Type B pancreatic cell (in vitro differentiated cells): ENCODE data around the gene ZFP92. TPM values are rescaled to one million over a fixed set of nuclear protein-coding genes. Genes with fewer than 3 reads are reported as not detected.

Source experiments
- DNase-seq: peaks from one replicate; pipeline ENCODE4 v3.0.0; 2021; ENCODE audit warnings: mixed read lengths; ENCODE audit not compliant: unreplicated experiment; ENCODE audit errors: extremely low spot score
- H3K27ac Mint-ChIP-seq: 2 replicates; pipeline ENCODE4 v1.8.0; 2021; ENCODE audit warnings: mild to moderate bottlenecking, mixed read lengths
- H3K27me3 Mint-ChIP-seq: 2 replicates; pipeline ENCODE4 v1.8.0; 2021; ENCODE audit warnings: mixed read lengths
- H3K36me3 Mint-ChIP-seq: 2 replicates; pipeline ENCODE4 v1.8.0; 2021; ENCODE audit warnings: mixed read lengths
- H3K4me1 Mint-ChIP-seq: one replicate; pipeline ENCODE4 v1.8.0; 2021; ENCODE audit warnings: mixed read lengths; ENCODE audit not compliant: unreplicated experiment
- H3K4me3 Mint-ChIP-seq: 2 replicates; pipeline ENCODE4 v1.8.0; 2021; ENCODE audit warnings: mild to moderate bottlenecking, mixed read lengths
- H3K9me3 Mint-ChIP-seq: 2 replicates; pipeline ENCODE4 v1.8.0; 2021; ENCODE audit warnings: mixed read lengths
- CTCF ChIP-seq: fragments of 200-600 bp; sonication (generic); conservative IDR thresholded peaks from 2 replicates; pipeline ENCODE4 v1.5.0; 2021; ENCODE audit warnings: antibody characterized with exemption, mild to moderate bottlenecking
- total RNA-seq: library from RNA; stranded (reverse); gene quantifications from 2 replicates; pipeline ENCODE4 v1.2.1, GENCODE V29; 2021; ENCODE audit warnings: low replicate concordance

Gene ZFP92
- total RNA-seq, 1 donor from 2014 or later: 0.41 TPM

GRCh38 chrX:153430796-153431195, 19.5 kb downstream of the ZFP92 start:
- H3K36me3 Mint-ChIP-seq: no peaks in the 10 kb centered on the region
- no peak for DNase-seq
- no peaks in the 10 kb centered on the region for H3K9me3 Mint-ChIP-seq
- no peak overlapping the region for H3K27ac Mint-ChIP-seq
- TF ChIP-seq CTCF: no peak
- H3K4me3 Mint-ChIP-seq: no peak overlapping the region
- no peaks in the 10 kb centered on the region for H3K4me1 Mint-ChIP-seq
- H3K27me3 Mint-ChIP-seq: peaks cover 3% of the 10 kb centered on the region

GRCh38 chrX:153433161-153433680, 21.9 kb downstream of the ZFP92 start:
- Mint-ChIP-seq H3K4me3 (no peak overlapping the region), H3K4me1 (no peaks in the 10 kb centered on the region), H3K9me3 (no peaks in the 10 kb centered on the region), H3K36me3 (no peaks in the 10 kb centered on the region), H3K27ac (no peak overlapping the region), H3K27me3 (peaks cover 3% of the 10 kb centered on the region)
- TF ChIP-seq CTCF: no peak
- no peak for DNase-seq

GRCh38 chrX:153433781-153434285, 22.6 kb downstream of the ZFP92 start:
- no peaks in the 10 kb centered on the region for H3K9me3 Mint-ChIP-seq
- no peaks in the 10 kb centered on the region for H3K36me3 Mint-ChIP-seq
- no peaks in the 10 kb centered on the region for H3K4me1 Mint-ChIP-seq
- H3K27ac Mint-ChIP-seq: no peak overlapping the region
- no peak for DNase-seq
- H3K27me3 Mint-ChIP-seq: peaks cover 3% of the 10 kb centered on the region
- TF ChIP-seq CTCF: no peak
- H3K4me3 Mint-ChIP-seq: no peak overlapping the region

GRCh38 chrX:153434801-153435200, 23.5 kb downstream of the ZFP92 start:
- H3K36me3 Mint-ChIP-seq: no peaks in the 10 kb centered on the region
- no peak overlapping the region for H3K4me3 Mint-ChIP-seq
- H3K9me3 Mint-ChIP-seq: peaks cover under 1% of the 10 kb centered on the region
- H3K27me3 Mint-ChIP-seq: peaks cover 3% of the 10 kb centered on the region
- H3K4me1 Mint-ChIP-seq: no peaks in the 10 kb centered on the region
- no peak overlapping the region for H3K27ac Mint-ChIP-seq
- TF ChIP-seq CTCF: no peak
- DNase-seq: no peak

- Mint-ChIP-seq H3K27ac (no peak overlapping the region), H3K9me3 (peaks cover 4% of the 10 kb centered on the region), H3K4me3 (no peak overlapping the region), H3K27me3 (peaks cover 3% of the 10 kb centered on the region), H3K4me1 (no peaks in the 10 kb centered on the region), H3K36me3 (no peaks in the 10 kb centered on the region)
- no peak for DNase-seq
- no peak for TF ChIP-seq CTCF
These were observed 24.6 kb downstream of the ZFP92 start for GRCh38 chrX:153435845-153436244.

GRCh38 chrX:153438532-153438931, 27.3 kb downstream of the ZFP92 start:
- H3K9me3 Mint-ChIP-seq: peaks cover 4% of the 10 kb centered on the region
- H3K36me3 Mint-ChIP-seq: no peaks in the 10 kb centered on the region
- DNase-seq: no peak
- peak; percentile 47 for TF ChIP-seq CTCF
- H3K27me3 Mint-ChIP-seq: peaks cover 3% of the 10 kb centered on the region
- no peak overlapping the region for H3K4me3 Mint-ChIP-seq
- no peak overlapping the region for H3K27ac Mint-ChIP-seq
- H3K4me1 Mint-ChIP-seq: no peaks in the 10 kb centered on the region
